Heart right ventricle (tissue), 16 donors: ENCODE data around the gene PRPF4. TPM values are rescaled to one million over a fixed set of nuclear protein-coding genes. Genes with fewer than 3 reads are reported as not detected.

Experiments used
- ATAC-seq, 8 donors: fragments of 200-7000 bp; cut with Tn5 transposase; one replicate each; pipeline ENCODE4 v1.9.1; 2020; ENCODE audit warnings: mild to moderate bottlenecking in 8 of 8, moderate library complexity in 8 of 8, moderate number of reproducible peaks in 1 of 8
- DNase-seq, 2 donors: peaks; one replicate each; pipeline ENCODE4 v3.0.0-alpha.2; 2020
- H3K27ac ChIP-seq, 10 donors: fragments of 200-600 bp; sonication (generic) in 2 of 10; one replicate each; pipeline versions ENCODE4 v1.5.0 to v1.8.0; 2020 to 2022; ENCODE audit warnings: mild to moderate bottlenecking in 3 of 10
- H3K27me3 ChIP-seq, 7 donors: fragments of 200-600 bp; one replicate each; pipeline ENCODE4 v1.8.0; 2021 to 2022; ENCODE audit warnings: mild to moderate bottlenecking in 2 of 7
- H3K36me3 ChIP-seq, 9 donors: fragments of 200-600 bp; sonication (generic) in 1 of 9; one replicate each; pipeline versions ENCODE4 v1.5.0 to v1.8.0; 2020 to 2022; ENCODE audit warnings: mild to moderate bottlenecking in 2 of 9
- H3K4me1 ChIP-seq, 9 donors: fragments of 200-600 bp; sonication (generic) in 1 of 9; one replicate each; pipeline versions ENCODE4 v1.5.0 to v1.8.0; 2020 to 2022; ENCODE audit warnings: mild to moderate bottlenecking in 4 of 9
- H3K4me3 ChIP-seq, 10 donors: fragments of 200-600 bp; sonication (generic) in 2 of 10; one replicate each; pipeline versions ENCODE4 v1.5.0 to v1.8.0; 2020 to 2022; ENCODE audit warnings: mild to moderate bottlenecking in 7 of 10, moderate library complexity in 2 of 10
- H3K9me3 ChIP-seq, 11 donors: fragments of 200-600 bp in 10 of 11; sonication (generic) in 2 of 11; one replicate each; pipeline versions ENCODE4 v1.5.0 to v1.8.0; 2013 to 2022; ENCODE audit warnings: mild to moderate bottlenecking in 2 of 11, control low read depth in 1 of 11, moderate library complexity in 1 of 11
- CTCF ChIP-seq, 9 donors: fragments of 200-600 bp; sonication (generic) in 2 of 9; IDR thresholded peaks; one replicate each; pipeline versions ENCODE4 v1.5.0 to v1.8.0; 2021 to 2022; ENCODE audit warnings: antibody characterized with exemption in 9 of 9, mild to moderate bottlenecking in 5 of 9, moderate library complexity in 1 of 9
- WGBS, 2 donors: extraction: QIAGEN DNeasy Blood & Tissue Kit; methylation state at CpG; one replicate each; pipeline ENCODE4 v1.1.7; 2013; ENCODE audit warnings: inconsistent platforms in 1 of 2; 5-methylcytosine and 5-hydroxymethylcytosine counted together
- intact Hi-C, 10 donors: fragments of 100-400 bp; cut with DNase I; formaldehyde crosslinking; loops; one replicate each; pipeline versions ENCODE4 v1.11.1 to v1.14.2; 2022
- polyA plus RNA-seq, 2 donors: library from polyadenylated mRNA; stranded (reverse); fragments of 200-250 nt; gene quantifications; one replicate each; pipeline ENCODE4 v1.2.3, GENCODE V29; 2013
- total RNA-seq, 10 donors: library from RNA; stranded (reverse); fragmentation: NEBNext Ultra II Directional in 3 of 10; extraction: Animal tissue kit (Norgen Biotek cat#: 25700) in 3 of 10; gene quantifications; one replicate each; pipeline versions ENCODE4 v1.2.1 to v1.2.4, GENCODE V29; 2021 to 2023
- donor health status: Arrhythmogenic right ventricular cardiomyopathy.
- donor health status: ischemic (EF 13 %, LVEDD 7.1; RV severe dilation, severe dysfunction).
- donor health status: healthy with polysubstance abuse.
- donor health status: DM: no; HTN: yes; CAD: no.
- donor health status: DM: no; HTN: no; CAD: no.
- donor health status: ischemic (EF 25% LVEDD 6.9; RV normal size, moderate dysfunction).
- donor health status: ischemic (EF 25% LVEDD 5.7; RV mildly dilated, moderate dysfunction).
- donor health status: healthy.
- donor health status: DM: yes; HTN: yes; CAD: no.
- donor health status: Ischemic cardiomyopathy.
- donor health status: ischemic (EF 35%, LVEDD 5.7; RV mildly dilated, moderate dysfunction).
- donor health status: nonischemic (EF 11% LVEDD 7.7; RV severe dilation, severe dysfunction).
- donor health status: DM: yes; HTN: yes; CAD: no.
- donor health status: PGD.
- donor health status: ischemic (EF 29% LVEDD 5.4; RV normal size, mild dysfunction).
- donor health status: nonischemic (EF 23%, LVEDD 6.1; RV moderate dilation, normal function).

The PRPF4 gene
- total and polyA plus RNA-seq, 12 donors = 5.3 to 17.2 (median 13.3) TPM

- Histone ChIP-seq H3K9me3 (no peaks in the 10 kb centered on the region), H3K4me3 (no peak overlapping the region), H3K27ac (no peak overlapping the region), H3K36me3 (no peaks in the 10 kb centered on the region), H3K27me3 (no peaks in the 10 kb centered on the region), H3K4me1 (peaks cover 0 to 25% (median 18%) of the 10 kb centered on the region in 9 donors)
- intact Hi-C loops = loop anchor here in 4 of 10 donors (5.0 to 10.0 kb wide), 3 partner anchors 96 to 351 kb away; partner anchors contain the start of gene ALAD (in 2 of the 4)
- WGBS, 2 donors = 90 to 95% methylated on average over 1 of the region's 1 CpG
- DNase-seq (no peak), ATAC-seq (no peak)
- no peak for TF ChIP-seq CTCF (IDR thresholded peaks at IDR 0.05)
These were observed 31.1 kb downstream of the PRPF4 start for GRCh38 chr9:113306566-113306965.

- ATAC-seq = no peak
- TF ChIP-seq CTCF (IDR thresholded peaks at IDR 0.05) = no peak
- H3K27me3 ChIP-seq = no peaks in the 10 kb centered on the region
- peaks cover 0 to 28% (median 18%) of the 10 kb centered on the region in 9 donors for H3K4me1 ChIP-seq
- H3K36me3 ChIP-seq = no peaks in the 10 kb centered on the region
- no peak for DNase-seq
- intact Hi-C loops = loop anchor here in 4 of 10 donors (5.0 to 10.0 kb wide), 3 partner anchors 95 to 350 kb away; partner anchors contain the start of gene ALAD (in 2 of the 4)
- no peak overlapping the region for H3K27ac ChIP-seq
- H3K4me3 ChIP-seq = no peak overlapping the region
- no peaks in the 10 kb centered on the region for H3K9me3 ChIP-seq
- 58 to 65% methylated on average over 8 of the region's 8 CpGs for WGBS, 2 donors
These were observed 32.0 kb downstream of the PRPF4 start for GRCh38 chr9:113307396-113307975.

- 1 to 3% methylated on average over 2 of the region's 2 CpGs for WGBS, 2 donors
- peak in 3 of 8 donors; percentile 69 to 76 (median 72) for ATAC-seq
- H3K27ac ChIP-seq = peak overlapping the region in 3 of 10 donors; percentile 71 to 77 (median 74)
These were observed 33.9 kb downstream of the PRPF4 start for GRCh38 chr9:113309204-113309813.

More at GRCh38 chr9:113309204-113309813, 33.9 kb downstream of the PRPF4 start:
- intact Hi-C loops = loop anchor here in 7 of 10 donors (1.0 to 10.0 kb wide), 6 partner anchors 93 to 348 kb away; partner anchors contain the start of gene ALAD (in 2 of the 7)
- Histone ChIP-seq H3K36me3 (no peaks in the 10 kb centered on the region), H3K27me3 (no peaks in the 10 kb centered on the region), H3K9me3 (no peaks in the 10 kb centered on the region), H3K4me1 (peaks cover 0 to 28% (median 18%) of the 10 kb centered on the region in 9 donors), H3K4me3 (no peak overlapping the region)
- peak; percentile 41 to 80 (median 66) for TF ChIP-seq CTCF (IDR thresholded peaks at IDR 0.05)
- peak in 1 of 2 donors; percentile 34 for DNase-seq
